ENCODE results near the gene DISP3. TPM values are rescaled to one million over a fixed set of nuclear protein-coding genes. Genes with fewer than 3 reads are reported as not detected.

The DISP3 gene
- total and polyA plus RNA-seq, 2 of the 13 experiments (the other 11 are each of a cell fraction or from before 2014, with no cell fraction given): 0.08 to 0.13 TPM

DNA sequence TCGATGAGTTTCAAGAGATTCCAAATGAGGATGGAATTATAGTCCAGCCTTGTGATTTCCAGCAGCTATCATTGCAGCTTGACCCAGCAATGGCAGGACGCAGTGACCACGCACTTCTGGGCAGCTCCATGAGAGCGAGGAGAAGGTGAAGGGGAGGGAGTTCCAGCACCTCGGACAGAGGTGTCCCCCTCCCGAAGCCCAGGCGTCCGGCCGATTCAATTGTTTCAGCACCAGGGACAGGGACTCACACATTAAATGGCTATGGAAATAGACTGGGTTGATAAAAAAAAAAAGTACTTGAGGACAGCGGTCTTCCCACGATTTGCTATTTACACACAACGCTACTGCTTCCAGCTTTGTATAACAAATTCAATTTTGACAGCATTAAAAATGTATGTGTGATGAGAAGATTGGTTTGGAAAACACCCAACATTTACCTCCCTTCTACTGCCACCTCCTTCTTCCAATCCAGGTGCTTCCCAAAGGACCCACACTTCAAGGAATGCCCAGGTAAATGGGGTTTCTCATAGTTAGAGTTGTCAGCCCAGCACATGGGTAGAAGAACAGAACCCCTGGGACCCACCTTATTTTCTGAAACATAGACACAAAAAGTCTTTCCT lies 71.8 kb downstream of the DISP3 start (continued):
- TF ChIP-seq JUN (CRISPR knock-in tag; IDR thresholded peaks at IDR 0.05) (no peak), NFKB2 (CRISPR knock-in tag; IDR thresholded peaks at IDR 0.05; ENCODE audit: borderline replicate concordance) (peak; percentile 98), MAFK (conservative IDR thresholded peaks at IDR 0.05 in 1 of 2, IDR thresholded peaks at IDR 0.05 in 1 of 2; ENCODE audit: low read length in 2 of 2) (no peak), BRD4 (CRISPR knock-in tag; IDR thresholded peaks at IDR 0.05) (no peak), FOSL1 (CRISPR knock-in tag; IDR thresholded peaks at IDR 0.05; ENCODE audit: borderline replicate concordance) (peak; percentile 73), SRSF4 (IDR thresholded peaks at IDR 0.05; ENCODE audit: low read depth, low read length, poor library complexity, severe bottlenecking) (no peak), FOXC1 (CRISPR knock-in tag; IDR thresholded peaks at IDR 0.05; ENCODE audit: borderline replicate concordance) (peak; percentile 88; the same call in 1 of the 2 replicates), MED13 (CRISPR knock-in tag; IDR thresholded peaks at IDR 0.05) (peak; percentile 86), ZNF576 (CRISPR knock-in tag; IDR thresholded peaks at IDR 0.05) (no peak), SMAD1 (CRISPR knock-in tag; IDR thresholded peaks at IDR 0.05; ENCODE audit: borderline replicate concordance, low read depth) (no peak), MIXL1 (CRISPR knock-in tag; IDR thresholded peaks at IDR 0.05) (peak; percentile 94), CBX1 (IDR thresholded peaks at IDR 0.05; ENCODE audit: low read depth) (no peak), ZFP37 (CRISPR knock-in tag; IDR thresholded peaks at IDR 0.05; ENCODE audit: borderline replicate concordance) (peak; percentile 99), ZNF644 (CRISPR knock-in tag; IDR thresholded peaks at IDR 0.05; ENCODE audit: low read depth) (peak; percentile 40; the same call in 1 of the 2 replicates), SMARCC2 (IDR thresholded peaks at IDR 0.05) (no peak), MTERF4 (CRISPR knock-in tag; IDR thresholded peaks at IDR 0.05) (peak; percentile 97), ZFP62 (CRISPR knock-in tag; IDR thresholded peaks at IDR 0.05) (no peak), JARID2 (CRISPR knock-in tag; IDR thresholded peaks at IDR 0.05; ENCODE audit: insufficient replicate concordance) (no peak), ZNF546 (CRISPR knock-in tag; conservative IDR thresholded peaks at IDR 0.05) (peak; percentile 89; the same call in 1 of the 2 replicates), ZNF777 (CRISPR knock-in tag; IDR thresholded peaks at IDR 0.05) (peak; percentile 65; the same call in 1 of the 2 replicates), ZNF670 (CRISPR knock-in tag; IDR thresholded peaks at IDR 0.05; ENCODE audit: borderline replicate concordance) (no peak), ZNF781 (CRISPR knock-in tag; IDR thresholded peaks at IDR 0.05; ENCODE audit: borderline replicate concordance, not compliant biosample characterization) (peak; percentile 99)
- TF ChIP-seq, protein P1, sequence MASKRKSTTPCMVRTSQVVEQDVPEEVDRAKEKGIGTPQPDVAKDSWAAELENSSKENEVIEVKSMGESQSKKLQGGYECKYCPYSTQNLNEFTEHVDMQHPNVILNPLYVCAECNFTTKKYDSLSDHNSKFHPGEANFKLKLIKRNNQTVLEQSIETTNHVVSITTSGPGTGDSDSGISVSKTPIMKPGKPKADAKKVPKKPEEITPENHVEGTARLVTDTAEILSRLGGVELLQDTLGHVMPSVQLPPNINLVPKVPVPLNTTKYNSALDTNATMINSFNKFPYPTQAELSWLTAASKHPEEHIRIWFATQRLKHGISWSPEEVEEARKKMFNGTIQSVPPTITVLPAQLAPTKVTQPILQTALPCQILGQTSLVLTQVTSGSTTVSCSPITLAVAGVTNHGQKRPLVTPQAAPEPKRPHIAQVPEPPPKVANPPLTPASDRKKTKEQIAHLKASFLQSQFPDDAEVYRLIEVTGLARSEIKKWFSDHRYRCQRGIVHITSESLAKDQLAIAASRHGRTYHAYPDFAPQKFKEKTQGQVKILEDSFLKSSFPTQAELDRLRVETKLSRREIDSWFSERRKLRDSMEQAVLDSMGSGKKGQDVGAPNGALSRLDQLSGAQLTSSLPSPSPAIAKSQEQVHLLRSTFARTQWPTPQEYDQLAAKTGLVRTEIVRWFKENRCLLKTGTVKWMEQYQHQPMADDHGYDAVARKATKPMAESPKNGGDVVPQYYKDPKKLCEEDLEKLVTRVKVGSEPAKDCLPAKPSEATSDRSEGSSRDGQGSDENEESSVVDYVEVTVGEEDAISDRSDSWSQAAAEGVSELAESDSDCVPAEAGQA (IDR thresholded peaks at IDR 0.05; ENCODE audit: low read depth): no peak
- TF ChIP-seq, protein P1 (CRISPR knock-in tag; IDR thresholded peaks at IDR 0.05; ENCODE audit: borderline replicate concordance): peak; percentile 99

All from HepG2 (cell line).